ENCODE measurements around the gene EPM2AIP1. TPM values are rescaled to one million over a fixed set of nuclear protein-coding genes. Genes with fewer than 3 reads are reported as not detected.
"Not testable (repeated sequence)": the region's sequence is repeated elsewhere in the genome, so short reads cannot be mapped to it uniquely, and the experiment has no call there.

EPM2AIP1 gene
- 10 to 100 TPM in 3 of 4 donors, 1 to 10 TPM in 1; 9.9 to 18.4 (median 14.8) TPM for total RNA-seq

DNA sequence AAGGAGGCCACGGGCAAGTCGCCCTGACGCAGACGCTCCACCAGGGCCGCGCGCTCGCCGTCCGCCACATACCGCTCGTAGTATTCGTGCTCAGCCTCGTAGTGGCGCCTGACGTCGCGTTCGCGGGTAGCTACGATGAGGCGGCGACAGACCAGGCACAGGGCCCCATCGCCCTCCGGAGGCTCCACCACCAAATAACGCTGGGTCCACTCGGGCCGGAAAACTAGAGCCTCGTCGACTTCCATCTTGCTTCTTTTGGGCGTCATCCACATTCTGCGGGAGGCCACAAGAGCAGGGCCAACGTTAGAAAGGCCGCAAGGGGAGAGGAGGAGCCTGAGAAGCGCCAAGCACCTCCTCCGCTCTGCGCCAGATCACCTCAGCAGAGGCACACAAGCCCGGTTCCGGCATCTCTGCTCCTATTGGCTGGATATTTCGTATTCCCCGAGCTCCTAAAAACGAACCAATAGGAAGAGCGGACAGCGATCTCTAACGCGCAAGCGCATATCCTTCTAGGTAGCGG is at the start of gene EPM2AIP1:
TSS of gene EPM2AIP1 (minus strand) at position 326 of the 520 bp plus-strand sequence. CDS start at position 272, 54 bp downstream.
- Histone ChIP-seq H3K4me3 (peak within 1 kb of the TSS; percentile 76 to 99 (median 83)), H3K27ac (peak within 1 kb of the TSS; percentile 96 to 99 (median 99)), H3K9me3 (no peaks in the 10 kb centered on the region), H3K4me1 (peaks cover 0 to 54% (median 40%) of the 10 kb centered on the region in 4 donors), H3K36me3 (peaks cover 0 to 37% (median 2%) of the 10 kb centered on the region in 3 donors), H3K27me3 (no peaks in the 10 kb centered on the region)
- WGBS, 2 donors = 0 to 1% methylated on average over 24 to 36 of the region's 48 CpGs
- DNase-seq (ENCODE audit: low spot score in 2 of 2) = no peak
- TF ChIP-seq EP300 (IDR thresholded peaks at IDR 0.05) = peak in 1 of 2 donors; percentile 98
- TF ChIP-seq CTCF (IDR thresholded peaks at IDR 0.05) = peak in 3 of 5 experiments; percentile 17 to 54 (median 48)
- TF ChIP-seq POLR2A (IDR thresholded peaks at IDR 0.05) = peak; percentile 87 to 97

DNA sequence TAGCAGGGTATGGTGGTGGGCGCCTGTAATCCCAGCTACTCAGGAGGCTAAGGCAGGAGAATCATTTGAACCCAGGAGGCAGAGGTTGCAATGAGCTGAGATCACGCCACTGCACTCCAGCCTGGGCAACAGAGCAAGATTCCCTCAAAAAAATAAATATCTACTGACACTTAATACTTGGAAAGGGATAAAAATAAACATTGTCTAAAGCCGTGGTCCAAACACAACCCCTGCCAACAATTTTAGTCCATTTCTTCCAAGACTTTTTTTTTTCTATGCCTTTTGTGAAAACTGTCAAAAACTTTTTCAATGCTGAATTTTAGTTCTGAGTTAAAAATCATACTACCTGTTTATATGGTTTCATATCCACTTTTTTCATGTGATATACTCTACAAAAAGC is 49.8 kb upstream of the EPM2AIP1 start:
- H3K27me3 ChIP-seq; H3K27ac ChIP-seq; H3K9me3 ChIP-seq; DNase-seq (ENCODE audit: low spot score in 2 of 2); H3K4me1 ChIP-seq; H3K4me3 ChIP-seq: not testable (repeated sequence)
- 54 to 72% methylated on average over 3 of the region's 3 CpGs for WGBS, 2 donors
- peaks cover 0 to 85% (median 8%) of the 10 kb centered on the region in 3 donors for H3K36me3 ChIP-seq

DNA sequence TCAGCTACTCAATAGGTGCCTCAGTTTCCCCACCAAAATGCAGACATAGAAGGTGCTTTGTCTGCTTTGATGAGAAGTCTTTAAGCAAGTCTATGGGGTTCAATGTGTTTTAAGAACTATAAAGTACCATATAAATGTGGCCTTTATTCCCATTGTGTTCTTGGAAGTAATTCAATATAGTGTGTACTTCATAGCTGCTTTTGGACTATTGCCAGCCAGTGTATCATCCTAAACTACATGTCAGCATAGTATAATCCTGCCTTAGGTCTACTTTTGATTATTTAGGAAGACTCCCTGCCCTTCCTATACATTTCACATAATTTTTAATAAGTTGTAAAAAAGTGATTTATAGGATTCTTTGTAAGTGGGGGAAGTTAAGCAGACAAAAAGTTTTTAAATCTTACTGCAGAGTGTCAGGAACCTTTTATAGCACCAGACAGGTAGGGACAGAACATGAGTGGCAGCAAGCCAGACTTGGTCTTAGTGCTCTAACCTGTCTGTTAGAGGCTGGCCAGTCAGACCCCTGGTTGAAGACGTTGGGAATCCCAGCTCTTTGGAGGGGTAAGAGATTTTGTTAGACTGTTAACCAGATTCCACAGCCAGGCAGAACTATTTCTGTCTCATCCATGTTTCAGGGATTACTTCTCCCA is 48.7 kb upstream of the EPM2AIP1 start:
- WGBS, 2 donors = 30 to 44% methylated on average over 1 of the region's 1 CpG
- Histone ChIP-seq H3K27me3 (no peaks in the 10 kb centered on the region), H3K36me3 (peaks cover 0 to 85% (median 8%) of the 10 kb centered on the region in 3 donors), H3K4me1 (no peaks in the 10 kb centered on the region), H3K27ac (peak overlapping the region in 1 of 4 donors; percentile 41), H3K4me3 (no peak overlapping the region), H3K9me3 (no peaks in the 10 kb centered on the region)
- TF ChIP-seq CTCF (IDR thresholded peaks at IDR 0.05) = no peak
- no peak for TF ChIP-seq EP300 (IDR thresholded peaks at IDR 0.05)
- no peak for TF ChIP-seq POLR2A (IDR thresholded peaks at IDR 0.05)
- no peak for DNase-seq (ENCODE audit: low spot score in 2 of 2)

DNA sequence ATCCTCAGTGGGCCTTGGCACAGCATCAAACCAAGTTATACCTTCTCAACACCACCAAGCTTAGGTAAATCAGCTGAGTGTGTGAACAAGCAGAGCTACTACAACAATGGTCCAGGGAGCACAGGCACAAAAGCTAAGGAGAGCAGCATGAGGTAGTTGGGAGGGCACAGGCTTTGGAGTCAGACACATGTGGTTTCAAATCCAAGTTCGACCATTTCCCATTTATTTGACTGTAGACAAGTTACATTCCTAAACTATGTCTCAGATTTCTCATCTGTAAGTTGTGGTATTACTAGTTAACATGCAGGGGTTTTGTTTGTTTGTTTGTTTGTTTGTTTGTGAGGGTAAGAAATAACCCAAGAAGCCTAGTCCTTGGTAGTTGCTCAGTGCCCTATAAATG is 47.3 kb upstream of the EPM2AIP1 start:
- DNase-seq (ENCODE audit: low spot score in 2 of 2) = no peak
- Histone ChIP-seq H3K9me3 (peaks cover 0 to 7% (median 0%) of the 10 kb centered on the region in 4 donors), H3K27me3 (no peaks in the 10 kb centered on the region), H3K27ac (no peak overlapping the region), H3K4me1 (no peaks in the 10 kb centered on the region), H3K36me3 (peaks cover 0 to 91% (median 8%) of the 10 kb centered on the region in 3 donors), H3K4me3 (no peak overlapping the region)
- 92 to 100% methylated on average over 1 of the region's 1 CpG for WGBS, 2 donors
- TF ChIP-seq POLR2A (IDR thresholded peaks at IDR 0.05) (no peak), CTCF (IDR thresholded peaks at IDR 0.05) (no peak), EP300 (IDR thresholded peaks at IDR 0.05) (no peak)

GRCh38 chr3:37039161-37039846 is 46.4 kb upstream of the EPM2AIP1 start:
- H3K36me3 ChIP-seq = peaks cover 0 to 91% (median 8%) of the 10 kb centered on the region in 3 donors
- 96 to 100% methylated on average over 1 of the region's 1 CpG for WGBS, 2 donors
- H3K27ac ChIP-seq = no peak overlapping the region
- no peak for TF ChIP-seq EP300 (IDR thresholded peaks at IDR 0.05)
- TF ChIP-seq POLR2A (IDR thresholded peaks at IDR 0.05) = no peak
- TF ChIP-seq CTCF (IDR thresholded peaks at IDR 0.05) = no peak
- H3K4me1 ChIP-seq = no peaks in the 10 kb centered on the region
- H3K9me3 ChIP-seq = peaks cover 0 to 7% (median 0%) of the 10 kb centered on the region in 4 donors
- H3K27me3 ChIP-seq = no peaks in the 10 kb centered on the region
- DNase-seq (ENCODE audit: low spot score in 2 of 2) = no peak
- H3K4me3 ChIP-seq = no peak overlapping the region
